GM12878 (cell line): ENCODE results near the gene NCAPD3. TPM values are rescaled to one million over a fixed set of nuclear protein-coding genes. Genes with fewer than 3 reads are reported as not detected.

Experiments
- ATAC-seq: fragments of 200-7000 bp; cut with Tn5 transposase; 3 replicates; pipeline ENCODE4 v1.9.1; 2020; ENCODE audit warnings: mild to moderate bottlenecking, moderate library complexity
- BruUV-seq: library from RNA; stranded (reverse); fragments of 400-500 nt; replicated peaks from 2 replicates; lab custom pipeline; 2021; lab: Mats Ljungman, UMichigan
- CTCF ChIA-PET: fragments of 300-600 bp; sonication (Branson Sonifier 250); formaldehyde crosslinking; extraction: SDS; loops from one replicate; lab custom pipeline; 2021; ENCODE audit warnings: inconsistent platforms; lab: Yijun Ruan, JAX
- POLR2A ChIA-PET: fragments of 350-600 bp; formaldehyde crosslinking; extraction: SDS; loops from one replicate; lab custom pipeline; 2021; ENCODE audit warnings: inconsistent platforms; lab: Charles Lee
- RAD21 ChIA-PET: fragments of 300-600 bp; sonication (Branson Sonifier 250); formaldehyde crosslinking; loops from one replicate; lab custom pipeline; 2023; ENCODE audit warnings: antibody characterized with exemption; ENCODE audit not compliant: unreplicated experiment; lab: Charles Lee
- SMC1A ChIA-PET: fragments of 300-600 bp; sonication (Branson Sonifier 250); formaldehyde crosslinking; loops from one replicate; lab custom pipeline; 2023; ENCODE audit not compliant: unreplicated experiment, uncharacterized antibody; lab: Charles Lee
- DNase-seq: peaks from one replicate; pipeline ENCODE4 v3.0.0-alpha.2; 2011; ENCODE audit warnings: low read depth, low spot score
- FAIRE-seq: peaks from 3 replicates; lab custom pipeline; 2011; peaks lifted over from hg19 to GRCh38; lab: Jason Lieb, UNC
- H2AFZ ChIP-seq: 2 replicates; pipeline ENCODE4 v1.6.0; 2011; ENCODE audit warnings: low read depth, low read length, control low read depth; ENCODE audit not compliant: control insufficient read depth
- H3K27ac ChIP-seq: 2 replicates; pipeline ENCODE4 v1.5.1; 2011; ENCODE audit warnings: control low read depth; ENCODE audit not compliant: control insufficient read depth, insufficient read depth
- H3K27me3 ChIP-seq, 2 experiments: replicated peaks in 1 of 2; 2 replicates each; pipeline versions ENCODE4 v1.6.0 to v1.6.1; 2011; ENCODE audit warnings: low read length in 1 of 2; ENCODE audit not compliant: control insufficient read depth in 2 of 2, insufficient read depth in 2 of 2
- H3K36me3 ChIP-seq, 2 experiments: 2 replicates each; pipeline ENCODE4 v1.5.1; 2011; ENCODE audit warnings: low read length in 1 of 2; ENCODE audit not compliant: control insufficient read depth in 2 of 2, insufficient read depth in 2 of 2
- H3K4me1 ChIP-seq: 2 replicates; pipeline ENCODE4 v1.6.1; 2011; ENCODE audit warnings: mild to moderate bottlenecking, low read length, moderate library complexity, mixed read lengths; ENCODE audit not compliant: control insufficient read depth, insufficient read depth
- H3K4me2 ChIP-seq: 2 replicates; pipeline ENCODE4 v1.6.0; 2011; ENCODE audit warnings: control low read depth; ENCODE audit not compliant: control insufficient read depth, insufficient read depth
- H3K4me3 ChIP-seq: fragments of 200-600 bp; sonication (generic); 2 replicates; pipeline ENCODE4 v1.5.1; 2016
- H3K79me2 ChIP-seq: 2 replicates; pipeline ENCODE4 v1.6.0; 2011; ENCODE audit warnings: low read length; ENCODE audit not compliant: control insufficient read depth, insufficient read depth
- H3K9ac ChIP-seq: 2 replicates; pipeline ENCODE4 v1.8.0; 2011; ENCODE audit warnings: low read length, control low read depth, mixed read lengths; ENCODE audit not compliant: control insufficient read depth, insufficient read depth
- H3K9me3 ChIP-seq: replicated peaks from 3 replicates; pipeline ENCODE4 v1.5.1; 2011; ENCODE audit warnings: mild to moderate bottlenecking, low read length; ENCODE audit not compliant: control insufficient read depth, insufficient read depth
- H4K20me1 ChIP-seq: 2 replicates; pipeline ENCODE4 v1.6.0; 2011; ENCODE audit not compliant: control insufficient read depth, insufficient read depth
- ASH2L ChIP-seq: fragments of 300-600, 200-600 bp; sonication (generic); IDR thresholded peaks from 2 replicates; pipeline ENCODE4 v1.6.1; 2017; ENCODE audit warnings: low read depth, mild to moderate bottlenecking, borderline replicate concordance
- BCL3 ChIP-seq: IDR thresholded peaks from 2 replicates; pipeline ENCODE4 v1.6.1; 2011; ENCODE audit warnings: borderline replicate concordance, low read depth, mild to moderate bottlenecking, moderate library complexity, low read length; ENCODE audit not compliant: insufficient read depth, poor library complexity, severe bottlenecking
- CREM ChIP-seq: IDR thresholded peaks from 2 replicates; pipeline ENCODE4 v1.6.1; 2014; ENCODE audit warnings: antibody characterized with exemption, low read depth
- E2F8 ChIP-seq: fragments of 450-650 bp; IDR thresholded peaks from 2 replicates; pipeline ENCODE4 v1.6.1; 2018; ENCODE audit warnings: mild to moderate bottlenecking, low read depth, moderate library complexity; ENCODE audit not compliant: partially characterized antibody
- HCFC1 ChIP-seq: fragments of 150-350 bp; IDR thresholded peaks from 2 replicates; pipeline ENCODE4 v1.6.1; 2014; ENCODE audit warnings: low read length
- KLF5 ChIP-seq: fragments of 450-650 bp; IDR thresholded peaks from 2 replicates; pipeline ENCODE4 v1.6.1; 2014; ENCODE audit warnings: mild to moderate bottlenecking; ENCODE audit not compliant: partially characterized antibody
- MEF2A ChIP-seq: IDR thresholded peaks from 2 replicates; pipeline ENCODE4 v1.6.1; 2011; ENCODE audit warnings: low read depth, mild to moderate bottlenecking, low read length, moderate library complexity; ENCODE audit not compliant: insufficient read depth
- PAX5 ChIP-seq: IDR thresholded peaks from 2 replicates; pipeline ENCODE4 v1.6.1; 2011; ENCODE audit warnings: low read depth, low read length, borderline replicate concordance
- SKIL ChIP-seq: fragments of 450-650 bp; IDR thresholded peaks from 2 replicates; pipeline ENCODE4 v1.6.1; 2017; ENCODE audit warnings: mild to moderate bottlenecking, low read depth, inconsistent platforms; ENCODE audit not compliant: poor library complexity, severe bottlenecking
- ZNF384 ChIP-seq: IDR thresholded peaks from 2 replicates; pipeline ENCODE4 v1.6.1; 2012; ENCODE audit warnings: low read depth, mild to moderate bottlenecking, low read length, improper control_type of control experiment, borderline replicate concordance
- WGBS: methylation state at CpG from one replicate; pipeline ENCODE4 v1.1.6; 2016; ENCODE audit warnings: low lambda C conversion rate; ENCODE audit not compliant: insufficient replicate concordance, insufficient coverage; ENCODE audit errors: missing lambda C conversion rate; 5-methylcytosine and 5-hydroxymethylcytosine counted together
- in situ Hi-C: fragments of 300-500 bp; cut with MboI; formaldehyde crosslinking; loops from 9 replicates; pipeline ENCODE4 v1.14.3; 2018; ENCODE audit warnings: mixed read lengths
- intact Hi-C: fragments of 100-400 bp; cut with micrococcal nuclease; formaldehyde crosslinking; loops from one replicate; pipeline ENCODE4 v1.14.2; 2022; ENCODE audit not compliant: unreplicated experiment
- polyA plus RNA-seq, 11 experiments: library from polyadenylated mRNA; depleted of rRNA in 4 of 11; unstranded in 6 of 11; stranded (reverse) in 5 of 11; fragments of >200 nt; fragmentation: Nextera tagmentation in 4 of 11; fragmentation: Illumina TruSeq in 1 of 11; extraction: Ambion mirVana in 4 of 11; extraction: Trizol in 1 of 11; gene quantifications; 1 replicate in 1 of 11; 2 replicates in 10 of 11; pipeline versions ENCODE4 v1.2.1 to v1.2.3, GENCODE V29; 2011 to 2016; ENCODE audit warnings: inconsistent platforms in 2 of 11, missing spikeins in 2 of 11, low read depth in 1 of 11
- total RNA-seq, 4 experiments: library from RNA; depleted of rRNA in 3 of 4; stranded (reverse); fragments of >200 nt in 3 of 4; fragmentation: Illumina TruSeq in 1 of 4; extraction: Trizol in 1 of 4; gene quantifications; 2 replicates each; pipeline versions ENCODE4 v1.2.1 to v1.2.3, GENCODE V29; 2013 to 2021

The NCAPD3 gene
- total and polyA plus RNA-seq, 10 of the 15 experiments (the other 5 are each of a cell fraction or from before 2014, with no cell fraction given): 14.9 to 58.2 (median 48.2) TPM

- ATAC-seq: no peak
- ChIA-PET POLR2A (no interaction called here), SMC1A (interaction anchor here (1.1 to 1.4 kb wide), 2 partner anchors 12 to 18 kb away, joined by 3 read pairs; partner anchors contain the start of gene VPS26B), RAD21 (no interaction called here), CTCF (interaction anchor here (1.6 to 4.2 kb wide), 3 partner anchors 9 to 34 kb away, joined by 4 to 56 read pairs (median 9); partner anchors contain the start of genes NCAPD3 and VPS26B)
- peaks cover 8 to 11% of the 10 kb centered on the region in 2 experiments; a peak in 3 of 4 replicates for H3K36me3 ChIP-seq
- no peaks in the 10 kb centered on the region for H3K79me2 ChIP-seq
- H3K4me1 ChIP-seq: no peaks in the 10 kb centered on the region
- DNase-seq: no peak
- H3K4me2 ChIP-seq: no peak overlapping the region
- no peak overlapping the region for H3K9ac ChIP-seq
- H2AFZ ChIP-seq: no peak overlapping the region
- H4K20me1 ChIP-seq: no peaks in the 10 kb centered on the region
- H3K4me3 ChIP-seq: no peak overlapping the region
- H3K27me3 ChIP-seq: no peaks in the 10 kb centered on the region
- TF ChIP-seq MEF2A (no peak), E2F8 (no peak), KLF5 (no peak), HCFC1 (no peak), CREM (no peak), ASH2L (no peak), ZNF384 (no peak), SKIL (no peak), BCL3 (no peak), PAX5 (no peak)
- 94% methylated on average over 9 of the region's 9 CpGs for WGBS
- H3K9me3 ChIP-seq: no peaks in the 10 kb centered on the region
- intact Hi-C loops (no loop called here), in situ Hi-C loops (no loop called here)
- no peak for FAIRE-seq
- BruUV-seq: no TSS peak
- no peak overlapping the region for H3K27ac ChIP-seq
Measured at GRCh38 chr11:134242376-134242775, 18.6 kb upstream of the NCAPD3 start.
